DOHH2 (cell line): Measurements from ENCODE around the gene THYN1.

Source experiments
- H3F3A ChIP-seq: fragments of 200-600 bp; sonication (generic), shearing (Covaris generic); 2 replicates; pipeline ENCODE4 v1.6.0; 2016; ENCODE audit warnings: antibody characterized with exemption, mild to moderate bottlenecking; ENCODE audit not compliant: control insufficient read depth, insufficient read depth
- H3K27ac ChIP-seq: fragments of 200-600 bp; sonication (generic); 2 replicates; pipeline ENCODE4 v1.5.1; 2014; ENCODE audit warnings: low read depth, mild to moderate bottlenecking, low read length, moderate library complexity
- H3K27me3 ChIP-seq: fragments of 200-600 bp; sonication (generic); 2 replicates; pipeline ENCODE4 v1.6.1; 2014; ENCODE audit warnings: mild to moderate bottlenecking, low read length, mixed read lengths; ENCODE audit not compliant: control insufficient read depth
- H3K36me3 ChIP-seq: fragments of 200-600 bp; sonication (generic); 2 replicates; pipeline ENCODE4 v1.6.1; 2014; ENCODE audit warnings: mild to moderate bottlenecking, low read length, moderate library complexity, mixed read lengths; ENCODE audit not compliant: control insufficient read depth
- H3K4me1 ChIP-seq: fragments of 200-600 bp; sonication (generic); 2 replicates; pipeline ENCODE4 v1.6.1; 2014; ENCODE audit warnings: mild to moderate bottlenecking, low read length, mixed read lengths; ENCODE audit not compliant: control insufficient read depth
- H3K4me2 ChIP-seq: fragments of 200-600 bp; sonication (generic); 2 replicates; pipeline ENCODE4 v1.6.0; 2014; ENCODE audit warnings: mild to moderate bottlenecking, low read length, moderate library complexity
- H3K4me3 ChIP-seq: fragments of 200-600 bp; sonication (generic); 2 replicates; pipeline ENCODE4 v1.5.1; 2014; ENCODE audit warnings: mild to moderate bottlenecking, low read length, mixed read lengths
- H3K79me2 ChIP-seq: fragments of 200-600 bp; sonication (generic); 2 replicates; pipeline ENCODE4 v1.6.1; 2014; ENCODE audit warnings: mild to moderate bottlenecking, low read length, mixed read lengths; ENCODE audit not compliant: control insufficient read depth
- H3K9me2 ChIP-seq: fragments of 200-600 bp; sonication (generic); replicated peaks from 2 replicates; pipeline ENCODE4 v1.6.1; 2014; ENCODE audit warnings: mild to moderate bottlenecking, low read length, mixed read lengths; ENCODE audit not compliant: control insufficient read depth
- H3K9me3 ChIP-seq: fragments of 200-600 bp; sonication (generic); 2 replicates; pipeline ENCODE4 v1.6.1; 2014; ENCODE audit warnings: antibody characterized with exemption, low read length, mixed read lengths; ENCODE audit not compliant: control insufficient read depth, insufficient read depth
- H4K20me1 ChIP-seq: fragments of 200-600 bp; sonication (generic); 2 replicates; pipeline ENCODE4 v1.6.0; 2014; ENCODE audit warnings: low read depth, mild to moderate bottlenecking, antibody characterized with exemption, low read length, moderate library complexity; ENCODE audit not compliant: control insufficient read depth, insufficient read depth
- EZH2phosphoT487 ChIP-seq: fragments of 200-600 bp; sonication (generic); IDR thresholded peaks from 2 replicates; pipeline ENCODE4 v1.6.1; 2017; ENCODE audit warnings: borderline replicate concordance, mild to moderate bottlenecking, antibody characterized with exemption, low read length, moderate library complexity, mixed read lengths
- TF ChIP-seq, protein P1 (sequence below): fragments of 200-600 bp; sonication (generic); IDR thresholded peaks from one replicate; pipeline ENCODE4 v1.5.1; 2014; ENCODE audit warnings: antibody characterized with exemption, mild to moderate bottlenecking, low read depth, low read length; ENCODE audit not compliant: poor library complexity, severe bottlenecking

THYN1 gene

DNA sequence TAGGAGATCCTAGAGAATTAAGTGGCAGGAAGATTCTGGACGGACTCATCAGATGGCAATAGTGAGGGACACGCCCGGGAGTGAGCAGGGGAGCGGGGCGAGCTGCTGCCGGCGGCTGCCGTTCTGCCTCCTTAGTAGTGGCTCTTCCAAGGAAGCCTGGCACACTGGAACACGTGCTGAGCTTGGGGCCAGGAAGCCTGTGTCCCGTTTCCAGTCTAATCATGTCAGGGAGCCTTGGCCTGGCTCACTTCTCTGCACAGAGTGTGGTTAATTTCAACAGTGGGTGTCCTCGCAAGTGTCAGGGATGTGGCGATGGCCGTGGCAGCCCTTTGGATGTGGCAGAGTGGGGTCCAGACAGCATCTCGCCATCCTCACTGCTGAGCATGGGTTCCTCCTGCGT is 39.5 kb upstream of the THYN1 start:
- no peaks in the 10 kb centered on the region for H3K9me2 ChIP-seq
- no peak overlapping the region for H3K4me3 ChIP-seq
- H3K27ac ChIP-seq: no peak overlapping the region
- no peaks in the 10 kb centered on the region for H3K4me1 ChIP-seq
- no peaks in the 10 kb centered on the region for H3K79me2 ChIP-seq
- no peak overlapping the region for H3K4me2 ChIP-seq
- no peaks in the 10 kb centered on the region for H3K9me3 ChIP-seq
- TF ChIP-seq, protein P1, sequence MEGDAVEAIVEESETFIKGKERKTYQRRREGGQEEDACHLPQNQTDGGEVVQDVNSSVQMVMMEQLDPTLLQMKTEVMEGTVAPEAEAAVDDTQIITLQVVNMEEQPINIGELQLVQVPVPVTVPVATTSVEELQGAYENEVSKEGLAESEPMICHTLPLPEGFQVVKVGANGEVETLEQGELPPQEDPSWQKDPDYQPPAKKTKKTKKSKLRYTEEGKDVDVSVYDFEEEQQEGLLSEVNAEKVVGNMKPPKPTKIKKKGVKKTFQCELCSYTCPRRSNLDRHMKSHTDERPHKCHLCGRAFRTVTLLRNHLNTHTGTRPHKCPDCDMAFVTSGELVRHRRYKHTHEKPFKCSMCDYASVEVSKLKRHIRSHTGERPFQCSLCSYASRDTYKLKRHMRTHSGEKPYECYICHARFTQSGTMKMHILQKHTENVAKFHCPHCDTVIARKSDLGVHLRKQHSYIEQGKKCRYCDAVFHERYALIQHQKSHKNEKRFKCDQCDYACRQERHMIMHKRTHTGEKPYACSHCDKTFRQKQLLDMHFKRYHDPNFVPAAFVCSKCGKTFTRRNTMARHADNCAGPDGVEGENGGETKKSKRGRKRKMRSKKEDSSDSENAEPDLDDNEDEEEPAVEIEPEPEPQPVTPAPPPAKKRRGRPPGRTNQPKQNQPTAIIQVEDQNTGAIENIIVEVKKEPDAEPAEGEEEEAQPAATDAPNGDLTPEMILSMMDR: no peak
- no peak for TF ChIP-seq EZH2phosphoT487
- H3K27me3 ChIP-seq: no peaks in the 10 kb centered on the region
- no peaks in the 10 kb centered on the region for H3F3A ChIP-seq
- no peaks in the 10 kb centered on the region for H4K20me1 ChIP-seq
- H3K36me3 ChIP-seq: no peaks in the 10 kb centered on the region

DNA sequence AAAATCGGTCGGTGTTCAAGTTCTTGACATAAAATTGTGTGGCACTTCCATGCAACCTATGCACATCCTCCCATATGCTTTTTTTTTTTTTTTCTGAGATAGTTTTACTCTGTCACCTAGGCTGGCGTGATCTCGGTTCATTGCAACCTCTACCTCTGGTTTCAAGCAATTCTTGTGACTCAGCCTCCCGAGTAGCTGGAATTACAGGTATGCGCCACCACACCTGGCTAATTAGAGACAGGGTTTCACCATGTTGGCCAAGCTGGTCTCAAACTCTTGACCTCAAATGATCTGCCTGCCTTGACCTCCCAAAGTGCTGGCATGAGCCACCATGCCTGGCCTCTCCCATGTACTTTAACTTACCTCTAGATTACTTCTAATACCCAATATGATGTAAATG is 38.0 kb upstream of the THYN1 start:
- TF ChIP-seq EZH2phosphoT487: no peak
- TF ChIP-seq, protein P1: no peak
- H3K79me2 ChIP-seq: no peaks in the 10 kb centered on the region

DNA sequence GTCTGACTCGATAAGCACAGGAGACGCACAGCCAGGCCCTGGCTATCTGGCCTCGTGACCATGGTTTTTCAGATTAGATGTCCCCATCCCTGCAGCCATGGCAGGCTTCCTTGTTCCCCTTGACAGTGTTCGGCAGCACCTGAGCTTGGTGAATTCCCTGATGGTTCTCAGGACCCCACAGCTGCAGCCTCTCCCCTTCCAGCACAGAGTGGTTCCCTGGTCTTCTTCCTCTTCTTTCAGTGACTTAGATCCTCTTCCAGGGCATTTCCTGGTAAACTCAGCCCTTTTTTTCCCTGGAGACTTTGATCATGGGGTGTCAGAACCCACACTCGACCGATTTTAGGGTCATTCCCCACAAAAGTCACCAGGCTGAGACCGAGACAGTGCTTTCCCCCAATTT is 37.5 kb upstream of the THYN1 start:
- Histone ChIP-seq H3K36me3 (no peaks in the 10 kb centered on the region), H3K9me3 (no peaks in the 10 kb centered on the region), H3K27ac (no peak overlapping the region), H4K20me1 (no peaks in the 10 kb centered on the region), H3K79me2 (no peaks in the 10 kb centered on the region), H3K9me2 (no peaks in the 10 kb centered on the region), H3K4me2 (no peak overlapping the region), H3K4me3 (no peak overlapping the region), H3K4me1 (no peaks in the 10 kb centered on the region), H3K27me3 (no peaks in the 10 kb centered on the region), H3F3A (no peaks in the 10 kb centered on the region)
- TF ChIP-seq, protein P1: no peak
- no peak for TF ChIP-seq EZH2phosphoT487

More for the DNA sequence above, 38.0 kb upstream of the THYN1 start:
- Histone ChIP-seq H4K20me1 (no peaks in the 10 kb centered on the region), H3K4me3 (no peak overlapping the region), H3K36me3 (no peaks in the 10 kb centered on the region), H3F3A (no peaks in the 10 kb centered on the region), H3K4me1 (no peaks in the 10 kb centered on the region), H3K27me3 (no peaks in the 10 kb centered on the region), H3K27ac (no peak overlapping the region), H3K4me2 (no peak overlapping the region), H3K9me2 (no peaks in the 10 kb centered on the region), H3K9me3 (no peaks in the 10 kb centered on the region)

DNA sequence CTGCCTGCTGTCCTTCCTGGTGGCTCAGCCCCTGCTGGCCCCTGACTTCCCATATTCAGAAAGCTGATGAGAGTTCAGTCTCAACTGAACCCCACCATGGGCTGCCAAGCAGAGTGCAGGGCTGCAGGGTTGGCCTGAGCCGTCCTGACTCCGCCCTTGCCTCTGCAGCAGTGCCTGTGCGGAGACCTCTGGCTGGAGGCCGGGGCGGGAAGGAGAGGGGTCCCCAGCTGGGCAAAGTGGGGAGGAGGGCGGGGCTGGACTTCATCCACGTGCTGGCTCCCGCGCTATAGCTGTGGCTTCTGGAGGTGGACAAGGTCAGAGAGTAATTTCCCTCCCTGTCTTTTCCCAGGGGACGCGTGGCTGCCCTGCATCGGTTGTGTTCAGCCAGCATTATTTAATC is 36.6 kb upstream of the THYN1 start:
- no peaks in the 10 kb centered on the region for H3K4me1 ChIP-seq
- no peaks in the 10 kb centered on the region for H3F3A ChIP-seq
- no peaks in the 10 kb centered on the region for H4K20me1 ChIP-seq
- H3K9me3 ChIP-seq: no peaks in the 10 kb centered on the region
- H3K9me2 ChIP-seq: no peaks in the 10 kb centered on the region
- no peaks in the 10 kb centered on the region for H3K27me3 ChIP-seq
- no peak overlapping the region for H3K4me2 ChIP-seq
- H3K27ac ChIP-seq: no peak overlapping the region
- no peaks in the 10 kb centered on the region for H3K79me2 ChIP-seq
- H3K4me3 ChIP-seq: no peak overlapping the region
- no peaks in the 10 kb centered on the region for H3K36me3 ChIP-seq
- TF ChIP-seq EZH2phosphoT487: no peak
- TF ChIP-seq, protein P1: no peak
